ENCODE results near the gene MICU2.

- TF ChIP-seq, protein P1, sequence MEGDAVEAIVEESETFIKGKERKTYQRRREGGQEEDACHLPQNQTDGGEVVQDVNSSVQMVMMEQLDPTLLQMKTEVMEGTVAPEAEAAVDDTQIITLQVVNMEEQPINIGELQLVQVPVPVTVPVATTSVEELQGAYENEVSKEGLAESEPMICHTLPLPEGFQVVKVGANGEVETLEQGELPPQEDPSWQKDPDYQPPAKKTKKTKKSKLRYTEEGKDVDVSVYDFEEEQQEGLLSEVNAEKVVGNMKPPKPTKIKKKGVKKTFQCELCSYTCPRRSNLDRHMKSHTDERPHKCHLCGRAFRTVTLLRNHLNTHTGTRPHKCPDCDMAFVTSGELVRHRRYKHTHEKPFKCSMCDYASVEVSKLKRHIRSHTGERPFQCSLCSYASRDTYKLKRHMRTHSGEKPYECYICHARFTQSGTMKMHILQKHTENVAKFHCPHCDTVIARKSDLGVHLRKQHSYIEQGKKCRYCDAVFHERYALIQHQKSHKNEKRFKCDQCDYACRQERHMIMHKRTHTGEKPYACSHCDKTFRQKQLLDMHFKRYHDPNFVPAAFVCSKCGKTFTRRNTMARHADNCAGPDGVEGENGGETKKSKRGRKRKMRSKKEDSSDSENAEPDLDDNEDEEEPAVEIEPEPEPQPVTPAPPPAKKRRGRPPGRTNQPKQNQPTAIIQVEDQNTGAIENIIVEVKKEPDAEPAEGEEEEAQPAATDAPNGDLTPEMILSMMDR (IDR thresholded peaks at IDR 0.05; ENCODE audit: low read depth, low read length) = peak; percentile 59
- TF ChIP-seq EZH2phosphoT487 (IDR thresholded peaks at IDR 0.05; ENCODE audit: low read depth) = no peak
Measured at GRCh38 chr13:21557995-21558394, 46.0 kb downstream of the MICU2 start.
